Endodermal cell (in vitro differentiated cells): ENCODE data around the gene DENND2A. TPM values are rescaled to one million over a fixed set of nuclear protein-coding genes. Genes with fewer than 3 reads are reported as not detected.
A peak's percentile ranks its signal among the peaks of the same experiment; 100 is the strongest.
"Not testable (repeated sequence)": the region's sequence is repeated elsewhere in the genome, so short reads cannot be mapped to it uniquely, and the experiment has no call there.

ENCODE experiments used
- DNase-seq: peaks from one replicate; pipeline ENCODE4 v3.0.0-alpha.2; 2017
- H3K27ac ChIP-seq: 2 replicates; pipeline ENCODE4 v1.5.1; 2013; ENCODE audit warnings: mild to moderate bottlenecking, low read depth, low read length, moderate library complexity
- H3K27me3 ChIP-seq: 2 replicates; pipeline ENCODE4 v1.6.1; 2013; ENCODE audit warnings: mild to moderate bottlenecking, low read length, moderate library complexity; ENCODE audit not compliant: insufficient read depth, control insufficient read depth, poor library complexity, severe bottlenecking
- H3K36me3 ChIP-seq: 2 replicates; pipeline ENCODE4 v1.7.0; 2013; ENCODE audit warnings: mild to moderate bottlenecking, low read length, moderate library complexity; ENCODE audit not compliant: control insufficient read depth, insufficient read depth
- H3K4me1 ChIP-seq: one replicate; pipeline ENCODE4 v1.7.0; 2013; ENCODE audit warnings: low read length; ENCODE audit not compliant: control insufficient read depth, insufficient read depth
- H3K4me3 ChIP-seq: 2 replicates; pipeline ENCODE4 v1.5.1; 2013; ENCODE audit warnings: mild to moderate bottlenecking, low read length, moderate library complexity
- H3K9ac ChIP-seq: 2 replicates; pipeline ENCODE4 v1.6.1; 2013; ENCODE audit warnings: mild to moderate bottlenecking, low read length, moderate library complexity; ENCODE audit not compliant: poor library complexity, severe bottlenecking; ENCODE audit errors: extremely low read depth
- H3K9me3 ChIP-seq: 2 replicates; pipeline ENCODE4 v1.6.1; 2013; ENCODE audit warnings: mild to moderate bottlenecking, low read length, moderate library complexity; ENCODE audit not compliant: control insufficient read depth
- H3K27ac Mint-ChIP-seq: 2 replicates; pipeline ENCODE4 v1.8.0; 2020; ENCODE audit warnings: mixed read lengths
- H3K27me3 Mint-ChIP-seq: 2 replicates; pipeline ENCODE4 v1.8.0; 2021; ENCODE audit warnings: mild to moderate bottlenecking, mixed read lengths; ENCODE audit not compliant: insufficient read depth
- H3K36me3 Mint-ChIP-seq: 2 replicates; pipeline ENCODE4 v1.8.0; 2020; ENCODE audit warnings: low read depth, mixed read lengths
- H3K4me1 Mint-ChIP-seq: 2 replicates; pipeline ENCODE4 v1.8.0; 2020; ENCODE audit warnings: mixed read lengths
- H3K4me3 Mint-ChIP-seq: 2 replicates; pipeline ENCODE4 v1.8.0; 2020; ENCODE audit warnings: mild to moderate bottlenecking, moderate library complexity, mixed read lengths
- H3K9me3 Mint-ChIP-seq: 2 replicates; pipeline ENCODE4 v1.8.0; 2020; ENCODE audit warnings: mild to moderate bottlenecking, mixed read lengths
- WGBS, 2 experiments: methylation state at CpG; one replicate each; pipeline versions ENCODE4 v1.1.5 to v1.1.7; 2013; ENCODE audit warnings: missing lambda C conversion rate in 2 of 2, mixed read lengths in 1 of 2; ENCODE audit not compliant: insufficient coverage in 1 of 2, insufficient read length in 1 of 2; 5-methylcytosine and 5-hydroxymethylcytosine counted together
- total RNA-seq, 2 donors: library from RNA; stranded (reverse); fragmentation: NEBNext Ultra II Directional in 1 of 2; extraction: Animal tissue kit (Norgen Biotek cat#: 25700) in 1 of 2; gene quantifications; 2 replicates in 1 of 2; 3 replicates in 1 of 2; pipeline ENCODE4 v1.2.1, GENCODE V29; 2021
- TF ChIP-seq, protein P1 (sequence below): fragments of 200-600 bp; sonication (generic); conservative IDR thresholded peaks from 2 replicates; pipeline ENCODE4 v1.5.0; 2021; ENCODE audit warnings: antibody characterized with exemption, mild to moderate bottlenecking

The DENND2A gene
- total RNA-seq, 2 donors from 2014 or later = 28.5 to 40.6 TPM

DNA sequence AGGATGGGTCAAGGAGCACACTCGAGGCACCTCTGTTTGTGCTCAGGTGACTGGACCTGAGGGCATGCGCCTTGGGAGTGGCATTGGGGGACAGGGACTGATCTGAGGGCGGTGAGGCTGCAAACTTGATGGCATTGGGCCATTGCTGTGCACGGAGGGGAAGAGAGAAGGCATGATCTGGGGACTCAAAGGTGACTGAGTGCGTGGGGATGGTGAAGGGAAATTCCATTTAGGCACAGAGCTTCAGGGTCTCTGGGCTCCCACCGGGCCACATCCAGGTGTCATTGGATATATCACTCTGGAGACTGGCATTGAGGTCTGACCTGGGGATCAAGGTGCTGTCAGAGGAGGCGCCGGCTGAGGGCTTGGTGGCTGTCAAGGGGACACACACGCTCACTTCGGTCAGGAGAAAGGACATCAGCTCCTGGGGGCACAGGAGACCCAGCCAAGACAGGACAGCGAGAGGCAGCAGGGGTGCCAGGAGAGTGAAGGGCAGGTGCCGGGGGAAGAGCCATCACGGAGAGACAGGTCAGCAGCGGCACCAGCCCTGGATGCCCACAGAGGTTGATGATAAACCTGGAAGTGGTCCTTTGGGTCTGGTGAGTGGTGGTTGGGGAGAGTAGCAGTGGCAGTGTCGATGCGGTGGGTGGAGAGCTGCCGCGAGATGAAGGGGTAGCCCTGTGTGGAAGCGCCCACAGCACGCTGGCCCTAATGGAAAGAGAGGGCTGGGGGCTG lies 37.6 kb upstream of the DENND2A start:
- peaks cover 21% of the 10 kb centered on the region for H3K36me3 Mint-ChIP-seq

DNA sequence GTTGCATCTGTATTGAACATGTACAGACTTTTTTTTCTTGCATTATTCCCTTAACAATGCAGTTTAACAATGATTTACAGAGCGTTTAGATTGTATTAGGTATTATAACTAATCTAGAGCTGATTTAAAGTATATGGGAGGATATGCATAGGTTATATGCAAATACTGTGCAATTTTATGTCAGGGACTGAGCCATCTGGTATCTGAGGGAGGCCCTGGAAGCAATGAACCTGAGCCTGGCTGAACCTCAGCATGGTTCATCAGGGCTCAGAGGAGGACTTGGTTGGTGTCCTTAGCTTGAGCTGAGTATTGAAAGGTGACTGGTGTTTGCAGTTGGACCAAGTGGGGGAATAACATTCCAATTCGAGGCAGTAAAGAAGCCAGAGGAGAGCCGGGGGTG lies 36.9 kb upstream of the DENND2A start:
- Mint-ChIP-seq H3K4me3 (no peak overlapping the region), H3K9me3 (no peaks in the 10 kb centered on the region), H3K4me1 (peaks cover 2% of the 10 kb centered on the region), H3K27ac (no peak overlapping the region), H3K27me3 (peaks cover 4% of the 10 kb centered on the region), H3K36me3 (peaks cover 21% of the 10 kb centered on the region)
- Histone ChIP-seq H3K27me3 (no peaks in the 10 kb centered on the region), H3K9ac (no peak overlapping the region), H3K27ac (no peak overlapping the region), H3K4me1 (peaks cover 2% of the 10 kb centered on the region), H3K9me3 (no peaks in the 10 kb centered on the region), H3K4me3 (no peak overlapping the region), H3K36me3 (peaks cover 16% of the 10 kb centered on the region)
- no peak for DNase-seq
- WGBS, 2 experiments = 84% methylated on average over 3 of the region's 3 CpGs; no CpG with 5 or more reads in 1 of the 2 experiments
- TF ChIP-seq, protein P1, sequence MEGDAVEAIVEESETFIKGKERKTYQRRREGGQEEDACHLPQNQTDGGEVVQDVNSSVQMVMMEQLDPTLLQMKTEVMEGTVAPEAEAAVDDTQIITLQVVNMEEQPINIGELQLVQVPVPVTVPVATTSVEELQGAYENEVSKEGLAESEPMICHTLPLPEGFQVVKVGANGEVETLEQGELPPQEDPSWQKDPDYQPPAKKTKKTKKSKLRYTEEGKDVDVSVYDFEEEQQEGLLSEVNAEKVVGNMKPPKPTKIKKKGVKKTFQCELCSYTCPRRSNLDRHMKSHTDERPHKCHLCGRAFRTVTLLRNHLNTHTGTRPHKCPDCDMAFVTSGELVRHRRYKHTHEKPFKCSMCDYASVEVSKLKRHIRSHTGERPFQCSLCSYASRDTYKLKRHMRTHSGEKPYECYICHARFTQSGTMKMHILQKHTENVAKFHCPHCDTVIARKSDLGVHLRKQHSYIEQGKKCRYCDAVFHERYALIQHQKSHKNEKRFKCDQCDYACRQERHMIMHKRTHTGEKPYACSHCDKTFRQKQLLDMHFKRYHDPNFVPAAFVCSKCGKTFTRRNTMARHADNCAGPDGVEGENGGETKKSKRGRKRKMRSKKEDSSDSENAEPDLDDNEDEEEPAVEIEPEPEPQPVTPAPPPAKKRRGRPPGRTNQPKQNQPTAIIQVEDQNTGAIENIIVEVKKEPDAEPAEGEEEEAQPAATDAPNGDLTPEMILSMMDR = no peak

More for the DNA sequence above, 37.6 kb upstream of the DENND2A start:
- Mint-ChIP-seq H3K27me3 (peaks cover 4% of the 10 kb centered on the region), H3K9me3 (no peaks in the 10 kb centered on the region), H3K4me3 (no peak overlapping the region), H3K4me1 (peaks cover 2% of the 10 kb centered on the region), H3K27ac (no peak overlapping the region)
- no peak overlapping the region for H3K4me3 ChIP-seq
- H3K27me3 ChIP-seq = no peaks in the 10 kb centered on the region
- H3K9me3 ChIP-seq = no peaks in the 10 kb centered on the region
- peaks cover 2% of the 10 kb centered on the region for H3K4me1 ChIP-seq
- DNase-seq = peak; percentile 33
- WGBS, 2 experiments = 95 to 96% methylated on average over 15 to 20 of the region's 20 CpGs
- TF ChIP-seq, protein P1 = no peak
- H3K36me3 ChIP-seq = peaks cover 16% of the 10 kb centered on the region
- H3K27ac ChIP-seq = no peak overlapping the region
- no peak overlapping the region for H3K9ac ChIP-seq

DNA sequence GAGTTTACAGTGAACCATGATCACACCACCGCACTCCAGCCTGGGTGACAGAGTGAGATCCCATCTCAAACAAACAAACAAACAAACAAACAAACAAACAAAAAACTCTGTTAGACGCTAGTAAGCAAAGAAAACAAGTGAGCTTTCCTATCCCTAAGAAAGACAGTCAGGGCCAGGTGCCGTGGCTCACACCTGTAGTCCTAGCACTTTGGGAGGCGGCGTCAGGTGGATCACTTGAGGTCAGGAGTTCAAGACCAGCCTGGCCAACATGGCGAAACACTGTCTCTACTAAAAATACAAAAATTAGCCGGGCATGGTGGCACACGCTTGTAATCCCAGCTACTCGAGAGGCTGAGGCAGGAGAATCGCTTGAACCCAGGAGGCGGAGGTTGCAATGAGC lies 36.3 kb upstream of the DENND2A start:
- peaks cover 16% of the 10 kb centered on the region for H3K36me3 ChIP-seq
- not testable (repeated sequence) for H3K27ac Mint-ChIP-seq, H3K4me1 ChIP-seq, H3K27me3 ChIP-seq, H3K27me3 Mint-ChIP-seq, H3K9me3 ChIP-seq, H3K4me1 Mint-ChIP-seq, H3K9ac ChIP-seq, H3K4me3 Mint-ChIP-seq, H3K9me3 Mint-ChIP-seq, DNase-seq, H3K27ac ChIP-seq, H3K4me3 ChIP-seq
- peaks cover 21% of the 10 kb centered on the region for H3K36me3 Mint-ChIP-seq
- WGBS, 2 experiments = 85 to 94% methylated on average over 7 to 11 of the region's 11 CpGs
